K562 (cell line): ENCODE data around the gene NR2E1. TPM values are rescaled to one million over a fixed set of nuclear protein-coding genes. Genes with fewer than 3 reads are reported as not detected.

Experiments
- ATAC-seq: fragments of 200-7000 bp; cut with Tn5 transposase; 3 replicates; pipeline ENCODE4 v1.9.1; 2020; ENCODE audit warnings: moderate library complexity
- BruUV-seq: library from RNA; stranded (reverse); fragments of 400-500 nt; replicated peaks from 2 replicates; lab custom pipeline; 2021; lab: Mats Ljungman, UMichigan
- CTCF ChIA-PET: fragments of 300-600 bp; formaldehyde crosslinking; extraction: SDS; loops from one replicate; lab custom pipeline; 2021; ENCODE audit warnings: low intra/inter-chr PET ratio; lab: Yijun Ruan, JAX
- POLR2A ChIA-PET: fragments of 300-600, 350-650 bp; sonication (Branson Sonifier 250); formaldehyde crosslinking; extraction: SDS; loops from one replicate; lab custom pipeline; 2021; ENCODE audit warnings: antibody characterized with exemption, inconsistent platforms; lab: Yijun Ruan, JAX
- DNase-seq, 4 experiments: peaks; one replicate each; pipeline versions ENCODE4 v3.0.0 to v3.0.0-alpha.2; 2011 to 2018; ENCODE audit warnings: low spot score in 3 of 4, mixed read lengths in 3 of 4; ENCODE audit errors: extremely low read depth in 1 of 4
- FAIRE-seq: peaks from 2 replicates; lab custom pipeline; 2011; peaks lifted over from hg19 to GRCh38; lab: Jason Lieb, UNC
- H2AFZ ChIP-seq: 2 replicates; pipeline ENCODE4 v1.6.0; 2011; ENCODE audit warnings: low read depth, low read length, control low read depth, inconsistent platforms
- H3K27ac ChIP-seq: fragments of 200-600 bp; 3 replicates; pipeline ENCODE4 v1.8.0; 2011; ENCODE audit warnings: low read depth, mild to moderate bottlenecking, control low read depth, inconsistent platforms, low read length, moderate library complexity, mixed read lengths; ENCODE audit errors: extremely low read depth
- H3K27me3 ChIP-seq, 2 experiments: fragments of 300-600 bp in 1 of 2; 2 replicates in 1 of 2; 3 replicates in 1 of 2; pipeline versions ENCODE4 v1.6.0 to v1.8.0; 2011; ENCODE audit warnings: inconsistent platforms in 2 of 2, low read length in 2 of 2, mild to moderate bottlenecking in 1 of 2, mixed read lengths in 1 of 2, moderate library complexity in 1 of 2; ENCODE audit not compliant: control insufficient read depth in 2 of 2, insufficient read depth in 2 of 2
- H3K36me3 ChIP-seq: fragments of 300-600 bp; 3 replicates; pipeline ENCODE4 v1.8.0; 2011; ENCODE audit warnings: mild to moderate bottlenecking, low read length, inconsistent platforms; ENCODE audit not compliant: control insufficient read depth, insufficient read depth
- H3K4me1 ChIP-seq, 2 experiments: fragments of 200-600 bp in 1 of 2; replicated peaks in 1 of 2; 2 replicates in 1 of 2; 3 replicates in 1 of 2; pipeline versions ENCODE4 v1.5.1 to v1.8.0; 2011; ENCODE audit warnings: inconsistent platforms in 2 of 2, low read length in 2 of 2, mild to moderate bottlenecking in 1 of 2, mixed read lengths in 1 of 2, moderate library complexity in 1 of 2; ENCODE audit not compliant: control insufficient read depth in 2 of 2, insufficient read depth in 2 of 2
- H3K4me2 ChIP-seq: 2 replicates; pipeline ENCODE4 v1.6.1; 2011; ENCODE audit warnings: low read length, control low read depth, inconsistent platforms, mixed read lengths; ENCODE audit not compliant: insufficient read depth
- H3K4me3 ChIP-seq: fragments of 200-600 bp; sonication (generic), shearing (Covaris generic); 2 replicates; pipeline ENCODE4 v1.5.1; 2016; ENCODE audit warnings: control low read depth, inconsistent platforms
- H3K79me2 ChIP-seq: fragments of 200-600 bp; 3 replicates; pipeline ENCODE4 v1.8.0; 2011; ENCODE audit warnings: low read length, inconsistent platforms; ENCODE audit not compliant: control insufficient read depth, insufficient read depth
- H3K9ac ChIP-seq, 2 experiments: 2 replicates each; pipeline versions ENCODE4 v1.6.0 to v1.6.1; 2011; ENCODE audit warnings: low read depth in 2 of 2, low read length in 2 of 2, control low read depth in 1 of 2, inconsistent platforms in 1 of 2, mild to moderate bottlenecking in 1 of 2, mixed read lengths in 1 of 2; ENCODE audit not compliant: insufficient read depth in 1 of 2
- H3K9me1 ChIP-seq: one replicate; pipeline ENCODE4 v1.6.0; 2011; ENCODE audit warnings: inconsistent platforms, mild to moderate bottlenecking, low read length, moderate library complexity; ENCODE audit not compliant: control insufficient read depth, insufficient read depth
- H3K9me3 ChIP-seq: replicated peaks from 2 replicates; pipeline ENCODE4 v1.5.1; 2011; ENCODE audit warnings: low read depth, low read length, inconsistent platforms; ENCODE audit not compliant: control insufficient read depth, insufficient read depth
- H4K20me1 ChIP-seq: replicated peaks from 2 replicates; pipeline ENCODE4 v1.6.1; 2011; ENCODE audit warnings: low read length, inconsistent platforms, mixed read lengths; ENCODE audit not compliant: control insufficient read depth, insufficient read depth
- C11orf30 ChIP-seq: fragments of 450-650 bp; IDR thresholded peaks from 2 replicates; pipeline ENCODE4 v1.6.1; 2016; ENCODE audit warnings: low read depth, mild to moderate bottlenecking
- DPF2 ChIP-seq: fragments of 450-650 bp; IDR thresholded peaks from 2 replicates; pipeline ENCODE4 v1.6.1; 2016
- EP400 ChIP-seq: fragments of 450-650 bp; IDR thresholded peaks from 2 replicates; pipeline ENCODE4 v1.6.1; 2017; ENCODE audit warnings: antibody characterized with exemption, mild to moderate bottlenecking, moderate library complexity
- FOXK2 ChIP-seq, 2 experiments: fragments of 450-650 bp; IDR thresholded peaks in 1 of 2; conservative IDR thresholded peaks in 1 of 2; 2 replicates each; pipeline ENCODE4 v1.6.1; 2016; ENCODE audit warnings: low read depth in 2 of 2, mild to moderate bottlenecking in 1 of 2
- MAFG ChIP-seq: fragments of 450-650 bp; conservative IDR thresholded peaks from 2 replicates; pipeline ENCODE4 v1.6.1; 2016; ENCODE audit warnings: missing genetic modification characterization, missing compliant biosample characterization
- NFE2 ChIP-seq: IDR thresholded peaks from 2 replicates; pipeline ENCODE4 v1.6.1; 2014; ENCODE audit warnings: antibody characterized with exemption, low read depth
- PML ChIP-seq: IDR thresholded peaks from 2 replicates; pipeline ENCODE4 v1.6.1; 2012; ENCODE audit warnings: low read length, inconsistent platforms
- POLR2H ChIP-seq: IDR thresholded peaks from 2 replicates; pipeline ENCODE4 v1.6.1; 2016; ENCODE audit warnings: missing genetic modification characterization, low read depth, mild to moderate bottlenecking, control low read depth, missing compliant biosample characterization, moderate library complexity
- PTTG1 ChIP-seq: fragments of 450-650 bp; IDR thresholded peaks from 2 replicates; pipeline ENCODE4 v1.6.1; 2016; ENCODE audit warnings: low read depth, mild to moderate bottlenecking, missing genetic modification characterization, missing compliant biosample characterization
- SMARCA4 ChIP-seq: fragments of 450-650 bp; IDR thresholded peaks from 2 replicates; pipeline ENCODE4 v1.6.1; 2016
- SPI1 ChIP-seq: IDR thresholded peaks from 2 replicates; pipeline ENCODE4 v1.6.1; 2011; ENCODE audit warnings: low read depth, low read length, control low read depth, borderline replicate concordance
- XRCC5 ChIP-seq: fragments of 200-400 bp; formaldehyde crosslinking; IDR thresholded peaks from 2 replicates; pipeline ENCODE4 v1.6.1; 2017; ENCODE audit warnings: low read depth, mild to moderate bottlenecking, low read length
- ZNF316 ChIP-seq: fragments of 450-650 bp; IDR thresholded peaks from 2 replicates; pipeline ENCODE4 v1.6.1; 2016
- WGBS: fragments of 100-300 bp; shearing (Covaris generic); methylation state at CpG from one replicate; pipeline ENCODE4 v1.1.6; 2016; ENCODE audit warnings: low coverage, mixed read lengths; ENCODE audit not compliant: insufficient coverage; ENCODE audit errors: missing lambda C conversion rate; 5-methylcytosine and 5-hydroxymethylcytosine counted together
- in situ Hi-C: fragments of 300-500 bp; cut with MboI; formaldehyde crosslinking; loops from 4 replicates; pipeline ENCODE4 v1.15.0; 2018; ENCODE audit warnings: inconsistent platforms, mixed read lengths
- intact Hi-C: fragments of 100-400 bp; cut with micrococcal nuclease; formaldehyde crosslinking; loops from 2 replicates; pipeline ENCODE4 v1.14.2; 2022
- polyA plus RNA-seq, 8 experiments: library from polyadenylated mRNA; depleted of rRNA in 4 of 8; stranded (reverse) in 5 of 8; unstranded in 3 of 8; fragments of >200 nt; fragmentation: Nextera tagmentation in 2 of 8; fragmentation: Illumina TruSeq in 1 of 8; extraction: Ambion mirVana in 2 of 8; extraction: Trizol in 1 of 8; gene quantifications; 2 replicates each; pipeline versions ENCODE4 v1.2.1 to v1.2.3, GENCODE V29; 2011 to 2014; ENCODE audit warnings: inconsistent platforms in 1 of 8, missing spikeins in 1 of 8
- total RNA-seq, 7 experiments: library from RNA; depleted of rRNA in 6 of 7; stranded (reverse); fragments of >200 nt in 6 of 7; fragmentation: Illumina TruSeq in 2 of 7; extraction: Trizol in 2 of 7; gene quantifications; 2 replicates each; pipeline versions ENCODE4 v1.2.1 to v1.2.3, GENCODE V29; 2011 to 2021; ENCODE audit warnings: low replicate concordance in 1 of 7
- TF ChIP-seq, protein P1 (sequence below): IDR thresholded peaks from 3 replicates; pipeline ENCODE4 v1.6.1; 2011; ENCODE audit warnings: borderline replicate concordance, mild to moderate bottlenecking; ENCODE audit not compliant: insufficient read length, insufficient read depth
- TF ChIP-seq, protein P2 (sequence below): fragments of 450-650 bp; IDR thresholded peaks from 2 replicates; pipeline ENCODE4 v1.6.1; 2016
- TF ChIP-seq, protein P3 (sequence below), 2 experiments: fragments of 450-650 bp in 1 of 2; sonication (generic) in 1 of 2; formaldehyde crosslinking in 1 of 2; IDR thresholded peaks in 1 of 2; conservative IDR thresholded peaks in 1 of 2; 2 replicates each; pipeline versions ENCODE4 v1.6.1 to v1.8.1; 2016 to 2023; ENCODE audit warnings: mild to moderate bottlenecking in 2 of 2, moderate library complexity in 2 of 2, inconsistent platforms in 1 of 2, missing genetic modification reagents in 1 of 2

NR2E1 gene
- total and polyA plus RNA-seq, 9 of the 15 experiments (the other 6 are each of a cell fraction or from before 2014, with no cell fraction given) = not detected

DNA sequence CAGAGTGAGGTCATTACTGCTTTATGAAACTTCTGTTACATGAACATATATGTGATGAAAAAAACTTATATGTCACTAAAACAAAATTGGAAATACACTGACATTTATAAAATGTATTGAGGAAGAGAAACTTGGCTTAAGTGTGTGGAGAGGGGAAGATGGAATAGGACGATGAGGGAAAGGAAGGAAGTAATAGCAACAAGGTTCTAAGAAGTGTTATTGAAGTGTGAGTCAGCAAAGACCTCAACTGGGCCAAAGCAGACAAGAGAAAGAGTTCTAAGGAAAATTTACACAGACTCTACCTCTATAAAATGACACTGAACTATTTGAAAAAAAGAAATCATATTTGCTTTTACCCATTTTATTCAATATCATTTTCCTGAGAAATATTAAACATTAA lies 56.7 kb downstream of the NR2E1 start:
- intact Hi-C loops = no loop called here
- no peak for FAIRE-seq
- no peaks in the 10 kb centered on the region for H4K20me1 ChIP-seq
- TF ChIP-seq FOXK2 (conservative IDR thresholded peaks at IDR 0.05 in 1 of 2, IDR thresholded peaks at IDR 0.05 in 1 of 2; ENCODE audit: low read depth in 2 of 2) = 0 out of 4 replicates have a peak, but pooled peaks have one; percentile 31 to 51
- TF ChIP-seq, protein P1, sequence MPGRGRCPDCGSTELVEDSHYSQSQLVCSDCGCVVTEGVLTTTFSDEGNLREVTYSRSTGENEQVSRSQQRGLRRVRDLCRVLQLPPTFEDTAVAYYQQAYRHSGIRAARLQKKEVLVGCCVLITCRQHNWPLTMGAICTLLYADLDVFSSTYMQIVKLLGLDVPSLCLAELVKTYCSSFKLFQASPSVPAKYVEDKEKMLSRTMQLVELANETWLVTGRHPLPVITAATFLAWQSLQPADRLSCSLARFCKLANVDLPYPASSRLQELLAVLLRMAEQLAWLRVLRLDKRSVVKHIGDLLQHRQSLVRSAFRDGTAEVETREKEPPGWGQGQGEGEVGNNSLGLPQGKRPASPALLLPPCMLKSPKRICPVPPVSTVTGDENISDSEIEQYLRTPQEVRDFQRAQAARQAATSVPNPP = no peak
- TF ChIP-seq, protein P2, sequence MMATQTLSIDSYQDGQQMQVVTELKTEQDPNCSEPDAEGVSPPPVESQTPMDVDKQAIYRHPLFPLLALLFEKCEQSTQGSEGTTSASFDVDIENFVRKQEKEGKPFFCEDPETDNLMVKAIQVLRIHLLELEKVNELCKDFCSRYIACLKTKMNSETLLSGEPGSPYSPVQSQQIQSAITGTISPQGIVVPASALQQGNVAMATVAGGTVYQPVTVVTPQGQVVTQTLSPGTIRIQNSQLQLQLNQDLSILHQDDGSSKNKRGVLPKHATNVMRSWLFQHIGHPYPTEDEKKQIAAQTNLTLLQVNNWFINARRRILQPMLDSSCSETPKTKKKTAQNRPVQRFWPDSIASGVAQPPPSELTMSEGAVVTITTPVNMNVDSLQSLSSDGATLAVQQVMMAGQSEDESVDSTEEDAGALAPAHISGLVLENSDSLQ = peak; percentile 42
- TF ChIP-seq MAFG = peak; percentile 59
- TF ChIP-seq ZNF316 = peak; percentile 84
- no peak for TF ChIP-seq PTTG1 (tag)
- no peak for TF ChIP-seq PML
- TF ChIP-seq SMARCA4 = peak; percentile 51; the same call in 1 of the 2 replicates
- peak; percentile 29; the same call in 1 of the 2 replicates for TF ChIP-seq POLR2H (tag)
- TF ChIP-seq, protein P3, sequence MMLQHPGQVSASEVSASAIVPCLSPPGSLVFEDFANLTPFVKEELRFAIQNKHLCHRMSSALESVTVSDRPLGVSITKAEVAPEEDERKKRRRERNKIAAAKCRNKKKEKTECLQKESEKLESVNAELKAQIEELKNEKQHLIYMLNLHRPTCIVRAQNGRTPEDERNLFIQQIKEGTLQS (IDR thresholded peaks at IDR 0.05) = peak; percentile 60; the same call in 1 of the 2 replicates
- TF ChIP-seq, protein P3 (CRISPR knock-in tag; conservative IDR thresholded peaks at IDR 0.05) = no peak
- TF ChIP-seq SPI1 = peak; percentile 15; the same call in 1 of the 2 replicates
- no peak for TF ChIP-seq XRCC5
- TF ChIP-seq EP400 = 0 out of 2 replicates have a peak, but pooled peaks have one; percentile 16
- TF ChIP-seq DPF2 = peak; percentile 61; the same call in 1 of the 2 replicates
- peak; percentile 77 for TF ChIP-seq NFE2
- peak; percentile 81 for TF ChIP-seq C11orf30

More for the DNA sequence above, 56.7 kb downstream of the NR2E1 start:
- CTCF ChIA-PET = interaction anchor here (0.6 kb wide), 1 partner anchor 75 kb away, joined by 3 read pairs; no protein-coding TSS in a partner anchor
- 0 out of 4 replicates have a peak overlapping the region, but pooled peaks of 1 of the 2 experiments have one; percentile 16 for H3K9ac ChIP-seq
- no TSS peak for BruUV-seq
- 0% methylated on average over 1 of the region's 1 CpG for WGBS
- no peaks in the 10 kb centered on the region for H3K9me3 ChIP-seq
- peaks cover 32% of the 10 kb centered on the region for H3K79me2 ChIP-seq
- H3K4me2 ChIP-seq = no peak overlapping the region
- H3K27me3 ChIP-seq = no peaks in the 10 kb centered on the region
- peaks cover 54% of the 10 kb centered on the region for H3K36me3 ChIP-seq
- in situ Hi-C loops = no loop called here
- no peak overlapping the region for H3K4me3 ChIP-seq
- peak overlapping the region; percentile 50; the same call in 2 of the 3 replicates for H3K27ac ChIP-seq
- peaks cover 0 to 4% of the 10 kb centered on the region in 2 experiments; a peak in 3 of 5 replicates for H3K4me1 ChIP-seq
- H3K9me1 ChIP-seq = no peaks in the 10 kb centered on the region
- ATAC-seq (peak; percentile 74), DNase-seq (peak in 2 of 4 experiments; percentile 17 to 23)
- no peak overlapping the region for H2AFZ ChIP-seq
- POLR2A ChIA-PET = no interaction called here
